Measurements from ENCODE around the gene AWAT1.

- TF ChIP-seq CTCF (IDR thresholded peaks at IDR 0.05), result no peak
- no peak for TF ChIP-seq POLR2A (IDR thresholded peaks at IDR 0.05)
Observed at GRCh38 chrX:70262952-70263567, 28.6 kb downstream of the AWAT1 start.

Measured in lower leg skin (tissue), 3 donors.